ENCODE measurements around the gene HLA-C.
"Not testable (repeated sequence)": the region's sequence is repeated elsewhere in the genome, so short reads cannot be mapped to it uniquely, and the experiment has no call there.

The HLA-C gene

GRCh38 chr6:31259995-31260394, 11.9 kb downstream of the HLA-C start:
- not testable (repeated sequence) for H2BK5ac ChIP-seq (ENCODE audit: low read depth, low read length, poor library complexity, severe bottlenecking)

GRCh38 chr6:31252625-31253024, 19.3 kb downstream of the HLA-C start:
- Histone ChIP-seq H3K27ac (ENCODE audit: low read length, poor library complexity, severe bottlenecking) (no peak overlapping the region), H3K36me3 (ENCODE audit: control insufficient read depth in 1 of 2, insufficient read depth in 2 of 2, low read depth in 1 of 2, low read length in 2 of 2) (no peaks in the 10 kb centered on the region), H2BK5ac (ENCODE audit: low read depth, low read length, poor library complexity, severe bottlenecking) (no peak overlapping the region), H3K27me3 (ENCODE audit: control insufficient read depth in 1 of 2, insufficient read depth in 1 of 2, low read length in 2 of 2) (peaks cover 12 to 29% of the 10 kb centered on the region in 2 experiments), H3K9me3 (ENCODE audit: control insufficient read depth, low read length) (peaks cover 14% of the 10 kb centered on the region), H3K14ac (ENCODE audit: low read length in 2 of 2) (no peak overlapping the region), H3K23ac (ENCODE audit: low read length in 2 of 2) (no peak overlapping the region), H3K4me2 (ENCODE audit: low read length, poor library complexity, severe bottlenecking) (no peak overlapping the region), H3K4me3 (ENCODE audit: insufficient read depth in 1 of 2, low read depth in 1 of 2, low read length in 2 of 2) (no peak overlapping the region), H2BK12ac (ENCODE audit: low read length in 2 of 2) (no peak overlapping the region), H2AK5ac (ENCODE audit: low read length, severe bottlenecking) (no peak overlapping the region), H4K8ac (ENCODE audit: low read length) (no peak overlapping the region), H2BK15ac (ENCODE audit: low read depth, poor library complexity, severe bottlenecking) (no peak overlapping the region), H3K9ac (ENCODE audit: low read length) (no peak overlapping the region), H3K4ac (ENCODE audit: low read depth in 1 of 2, low read length in 2 of 2) (no peak overlapping the region), H3K79me1 (replicated peaks; ENCODE audit: low read length, poor library complexity, severe bottlenecking) (no peaks in the 10 kb centered on the region), H3K4me1 (ENCODE audit: control insufficient read depth, insufficient read depth, low read depth, low read length) (no peaks in the 10 kb centered on the region), H2BK120ac (ENCODE audit: low read depth, low read length) (no peak overlapping the region), H4K91ac (ENCODE audit: low read length) (no peak overlapping the region), H2AFZ (ENCODE audit: low read depth, low read length) (no peak overlapping the region), H3K18ac (ENCODE audit: low read depth in 1 of 2, low read length in 2 of 2) (no peak overlapping the region)
- no peak for DNase-seq
- WGBS = 27% methylated on average over 2 of the region's 3 CpGs

More at GRCh38 chr6:31259995-31260394, 11.9 kb downstream of the HLA-C start:
- 39% methylated on average over 3 of the region's 3 CpGs for WGBS
- not testable (repeated sequence) for H3K18ac ChIP-seq (ENCODE audit: low read depth in 1 of 2, low read length in 2 of 2); H2AK5ac ChIP-seq (ENCODE audit: low read length, severe bottlenecking); H2BK12ac ChIP-seq (ENCODE audit: low read length in 2 of 2); H3K23ac ChIP-seq (ENCODE audit: low read length in 2 of 2); H2BK15ac ChIP-seq (ENCODE audit: low read depth, poor library complexity, severe bottlenecking); H3K36me3 ChIP-seq (ENCODE audit: control insufficient read depth in 1 of 2, insufficient read depth in 2 of 2, low read depth in 1 of 2, low read length in 2 of 2); H3K27ac ChIP-seq (ENCODE audit: low read length, poor library complexity, severe bottlenecking); H3K14ac ChIP-seq (ENCODE audit: low read length in 2 of 2); H2BK120ac ChIP-seq (ENCODE audit: low read depth, low read length); H2AFZ ChIP-seq (ENCODE audit: low read depth, low read length); H4K91ac ChIP-seq (ENCODE audit: low read length); H3K9ac ChIP-seq (ENCODE audit: low read length); H3K4ac ChIP-seq (ENCODE audit: low read depth in 1 of 2, low read length in 2 of 2); H3K27me3 ChIP-seq (ENCODE audit: control insufficient read depth in 1 of 2, insufficient read depth in 1 of 2, low read length in 2 of 2); H3K79me1 ChIP-seq (replicated peaks; ENCODE audit: low read length, poor library complexity, severe bottlenecking); DNase-seq; H4K8ac ChIP-seq (ENCODE audit: low read length); H3K4me2 ChIP-seq (ENCODE audit: low read length, poor library complexity, severe bottlenecking); H3K4me1 ChIP-seq (ENCODE audit: control insufficient read depth, insufficient read depth, low read depth, low read length); H3K4me3 ChIP-seq (ENCODE audit: insufficient read depth in 1 of 2, low read depth in 1 of 2, low read length in 2 of 2)
- peaks cover 19% of the 10 kb centered on the region for H3K9me3 ChIP-seq (ENCODE audit: control insufficient read depth, low read length)

- Histone ChIP-seq H4K91ac (ENCODE audit: low read length) (no peak overlapping the region), H3K4me3 (ENCODE audit: insufficient read depth in 1 of 2, low read depth in 1 of 2, low read length in 2 of 2) (no peak overlapping the region), H2BK5ac (ENCODE audit: low read depth, low read length, poor library complexity, severe bottlenecking) (no peak overlapping the region), H3K18ac (ENCODE audit: low read depth in 1 of 2, low read length in 2 of 2) (no peak overlapping the region), H3K27ac (ENCODE audit: low read length, poor library complexity, severe bottlenecking) (no peak overlapping the region), H3K4me2 (ENCODE audit: low read length, poor library complexity, severe bottlenecking) (no peak overlapping the region), H3K36me3 (ENCODE audit: control insufficient read depth in 1 of 2, insufficient read depth in 2 of 2, low read depth in 1 of 2, low read length in 2 of 2) (no peaks in the 10 kb centered on the region), H2BK15ac (ENCODE audit: low read depth, poor library complexity, severe bottlenecking) (no peak overlapping the region), H3K4ac (ENCODE audit: low read depth in 1 of 2, low read length in 2 of 2) (no peak overlapping the region), H2AK5ac (ENCODE audit: low read length, severe bottlenecking) (no peak overlapping the region), H2BK120ac (ENCODE audit: low read depth, low read length) (no peak overlapping the region), H4K8ac (ENCODE audit: low read length) (no peak overlapping the region), H3K79me1 (replicated peaks; ENCODE audit: low read length, poor library complexity, severe bottlenecking) (no peaks in the 10 kb centered on the region), H3K27me3 (ENCODE audit: control insufficient read depth in 1 of 2, insufficient read depth in 1 of 2, low read length in 2 of 2) (peaks cover 12 to 29% of the 10 kb centered on the region in 2 experiments), H3K14ac (ENCODE audit: low read length in 2 of 2) (no peak overlapping the region), H3K23ac (ENCODE audit: low read length in 2 of 2) (no peak overlapping the region), H3K4me1 (ENCODE audit: control insufficient read depth, insufficient read depth, low read depth, low read length) (no peaks in the 10 kb centered on the region), H2BK12ac (ENCODE audit: low read length in 2 of 2) (no peak overlapping the region), H3K9ac (ENCODE audit: low read length) (no peak overlapping the region), H3K9me3 (ENCODE audit: control insufficient read depth, low read length) (peaks cover 20% of the 10 kb centered on the region), H2AFZ (ENCODE audit: low read depth, low read length) (no peak overlapping the region)
- DNase-seq = no peak
- WGBS = 53% methylated on average over 4 of the region's 4 CpGs
Measured at GRCh38 chr6:31251261-31251660, 20.6 kb downstream of the HLA-C start.

GRCh38 chr6:31249184-31249583, 22.7 kb downstream of the HLA-C start:
- Histone ChIP-seq H3K27me3 (ENCODE audit: control insufficient read depth in 1 of 2, insufficient read depth in 1 of 2, low read length in 2 of 2) (peaks cover 12 to 29% of the 10 kb centered on the region in 2 experiments), H4K8ac (ENCODE audit: low read length) (no peak overlapping the region), H3K18ac (ENCODE audit: low read depth in 1 of 2, low read length in 2 of 2) (no peak overlapping the region), H3K27ac (ENCODE audit: low read length, poor library complexity, severe bottlenecking) (no peak overlapping the region), H3K9ac (ENCODE audit: low read length) (no peak overlapping the region), H3K23ac (ENCODE audit: low read length in 2 of 2) (no peak overlapping the region), H2AFZ (ENCODE audit: low read depth, low read length) (no peak overlapping the region), H3K9me3 (ENCODE audit: control insufficient read depth, low read length) (peaks cover 20% of the 10 kb centered on the region), H3K79me1 (replicated peaks; ENCODE audit: low read length, poor library complexity, severe bottlenecking) (no peaks in the 10 kb centered on the region), H2AK5ac (ENCODE audit: low read length, severe bottlenecking) (no peak overlapping the region), H3K4me1 (ENCODE audit: control insufficient read depth, insufficient read depth, low read depth, low read length) (peaks cover 1% of the 10 kb centered on the region), H3K36me3 (ENCODE audit: control insufficient read depth in 1 of 2, insufficient read depth in 2 of 2, low read depth in 1 of 2, low read length in 2 of 2) (no peaks in the 10 kb centered on the region), H4K91ac (ENCODE audit: low read length) (no peak overlapping the region), H2BK15ac (ENCODE audit: low read depth, poor library complexity, severe bottlenecking) (no peak overlapping the region), H2BK5ac (ENCODE audit: low read depth, low read length, poor library complexity, severe bottlenecking) (no peak overlapping the region), H2BK12ac (ENCODE audit: low read length in 2 of 2) (no peak overlapping the region), H2BK120ac (ENCODE audit: low read depth, low read length) (no peak overlapping the region), H3K14ac (ENCODE audit: low read length in 2 of 2) (no peak overlapping the region), H3K4me3 (ENCODE audit: insufficient read depth in 1 of 2, low read depth in 1 of 2, low read length in 2 of 2) (no peak overlapping the region), H3K4me2 (ENCODE audit: low read length, poor library complexity, severe bottlenecking) (no peak overlapping the region), H3K4ac (ENCODE audit: low read depth in 1 of 2, low read length in 2 of 2) (no peak overlapping the region)
- WGBS = 100% methylated on average over 1 of the region's 2 CpGs
- DNase-seq = no peak
